HG03175 (cell line): ENCODE results near the gene FKBP5.
"Not testable (repeated sequence)": the region's sequence is repeated elsewhere in the genome, so short reads cannot be mapped to it uniquely, and the experiment has no call there.

Experiments used
- ATAC-seq: cut with Tn5 transposase; IDR thresholded peaks from one replicate; pipeline ENCODE4 v1.9.1; 2021; ENCODE audit warnings: mild to moderate bottlenecking, moderate library complexity; ENCODE audit not compliant: unreplicated experiment

Gene FKBP5

GRCh38 chr6:35553315-35553714, 135.4 kb downstream of the FKBP5 start:
- no peak for ATAC-seq

GRCh38 chr6:35552285-35552917, 136.3 kb downstream of the FKBP5 start:
- ATAC-seq: no peak

DNA sequence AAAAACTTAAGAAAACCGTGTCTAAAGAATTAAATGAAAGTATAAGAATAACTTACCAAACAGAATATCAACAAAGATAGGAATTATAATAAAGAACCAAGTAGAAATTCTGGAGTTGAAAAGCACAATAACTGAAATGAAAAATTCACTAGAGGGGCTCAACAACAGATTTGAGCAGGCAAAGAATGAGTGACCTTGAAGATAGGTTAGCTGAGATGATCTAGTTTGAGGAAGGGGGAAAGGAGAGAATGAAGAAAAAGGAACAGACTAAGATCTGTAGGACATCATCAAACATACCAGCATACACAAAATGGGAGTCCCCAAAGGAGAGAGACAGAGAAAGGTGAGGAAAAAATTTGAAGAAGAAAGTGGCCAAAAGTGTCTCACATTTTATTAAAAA, 138.3 kb downstream of the FKBP5 start:
- ATAC-seq: no peak

- no peak for ATAC-seq
Observed at GRCh38 chr6:35547676-35548075, 141.0 kb downstream of the FKBP5 start.

DNA sequence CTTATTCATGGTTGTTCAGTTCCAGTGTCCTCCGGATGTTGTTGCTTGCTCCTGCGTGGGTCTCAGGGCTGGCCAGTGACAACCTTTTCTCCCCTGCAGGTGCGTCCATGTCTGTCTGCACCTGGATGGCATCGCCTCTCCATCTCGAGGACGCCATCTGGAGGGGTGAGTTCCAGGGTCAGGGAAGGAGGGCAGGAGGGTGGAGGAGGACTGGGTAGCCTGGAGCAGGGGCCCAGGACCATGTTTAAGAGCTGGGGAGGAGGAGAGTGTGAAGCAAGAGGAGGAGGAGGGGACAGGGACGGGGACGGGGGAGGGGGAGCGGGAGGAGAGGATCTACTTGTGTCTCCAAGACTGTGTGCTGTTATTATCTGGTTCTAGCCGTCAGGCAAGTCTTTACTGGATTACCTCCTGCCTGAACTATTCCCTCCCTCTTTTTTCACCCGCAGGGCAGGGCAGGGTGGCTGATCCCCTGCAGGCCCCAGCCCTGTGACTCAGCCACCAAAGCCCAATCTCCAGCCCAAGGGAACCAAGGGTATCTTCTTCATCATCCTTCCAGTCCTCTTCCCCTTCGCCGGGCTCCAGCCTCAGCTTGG, 143.8 kb downstream of the FKBP5 start:
- ATAC-seq: no peak

- no peak for ATAC-seq
Observed at GRCh38 chr6:35543459-35544193, 145.1 kb downstream of the FKBP5 start.

- ATAC-seq: no peak
Observed at GRCh38 chr6:35541836-35542235, 146.9 kb downstream of the FKBP5 start.

- no peak for ATAC-seq
Observed at GRCh38 chr6:35539223-35539622, 149.5 kb downstream of the FKBP5 start.

DNA sequence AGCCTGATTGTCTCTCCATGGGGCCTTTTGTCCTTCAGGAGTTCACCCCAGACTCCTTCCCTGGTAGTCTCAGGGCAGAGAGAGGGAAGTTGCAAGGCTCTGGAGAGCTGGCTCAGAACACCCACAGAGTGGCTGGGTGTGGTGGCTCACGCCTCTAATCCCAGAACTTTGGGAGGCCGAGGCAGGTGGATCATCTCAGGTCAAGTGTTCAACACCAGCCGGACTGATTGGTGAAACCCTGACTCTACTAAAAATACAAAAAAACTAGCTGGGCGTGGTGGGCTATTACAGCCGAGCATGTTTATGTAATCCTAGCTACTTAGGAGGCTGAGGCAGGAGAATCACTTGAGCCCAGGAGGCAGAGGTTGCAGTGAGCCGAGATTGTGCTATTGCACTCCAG, 152.9 kb downstream of the FKBP5 start:
- not testable (repeated sequence) for ATAC-seq

DNA sequence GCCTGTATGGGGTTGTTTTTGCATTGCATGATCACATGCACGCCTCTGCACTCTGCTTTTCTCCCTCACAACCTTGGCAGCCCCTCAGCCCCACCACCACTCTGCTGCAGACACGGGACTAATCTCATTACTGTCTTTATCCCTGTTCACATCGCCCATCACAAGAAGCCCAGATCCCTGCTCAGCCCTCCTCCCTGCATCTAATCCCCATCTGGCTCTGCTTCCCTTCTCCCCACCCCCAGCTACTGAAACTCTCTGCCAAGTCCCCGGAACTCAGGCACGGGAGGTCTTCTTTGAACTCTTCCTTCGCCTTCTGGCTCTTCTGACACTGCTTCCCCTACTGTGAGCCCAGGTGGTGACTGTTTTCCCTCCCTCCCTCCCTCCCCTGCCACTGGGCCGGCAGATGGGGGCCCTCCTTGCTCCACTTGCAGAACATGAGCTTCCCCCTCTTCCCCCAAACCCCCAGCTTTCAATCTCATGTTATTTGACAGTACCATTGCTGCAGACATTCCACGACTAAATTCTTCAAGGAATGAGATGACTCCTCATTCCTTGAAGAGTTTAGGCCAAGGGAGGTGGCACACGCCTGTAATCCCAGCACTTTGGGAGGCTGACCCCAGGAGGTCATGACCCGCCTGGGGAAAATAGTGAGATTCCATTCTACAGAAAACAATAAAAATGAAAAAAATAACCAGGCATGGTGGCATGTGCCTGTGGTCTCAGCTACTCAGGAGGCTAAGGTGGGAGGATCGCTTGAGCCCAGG, 154.1 kb downstream of the FKBP5 start:
- no peak for ATAC-seq

DNA sequence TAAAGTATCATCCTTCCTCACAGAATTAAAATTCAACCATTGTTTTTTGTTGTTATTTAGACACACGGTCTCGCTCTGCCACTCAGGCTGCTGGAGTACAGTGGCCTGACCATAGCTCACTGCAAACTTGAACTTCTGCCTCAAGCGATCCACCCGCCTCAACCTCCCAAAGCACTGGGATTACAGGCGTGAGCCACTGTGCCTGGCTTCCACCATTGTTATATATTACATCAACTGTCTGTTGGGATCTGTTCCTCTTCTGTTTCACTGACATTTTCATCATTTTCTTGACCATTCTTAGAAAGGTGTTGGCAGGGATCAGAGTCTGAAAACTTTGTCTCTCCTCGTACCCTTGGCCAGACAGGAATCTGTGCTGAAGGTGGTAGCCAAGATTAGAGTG, 154.7 kb downstream of the FKBP5 start:
- no peak for ATAC-seq

DNA sequence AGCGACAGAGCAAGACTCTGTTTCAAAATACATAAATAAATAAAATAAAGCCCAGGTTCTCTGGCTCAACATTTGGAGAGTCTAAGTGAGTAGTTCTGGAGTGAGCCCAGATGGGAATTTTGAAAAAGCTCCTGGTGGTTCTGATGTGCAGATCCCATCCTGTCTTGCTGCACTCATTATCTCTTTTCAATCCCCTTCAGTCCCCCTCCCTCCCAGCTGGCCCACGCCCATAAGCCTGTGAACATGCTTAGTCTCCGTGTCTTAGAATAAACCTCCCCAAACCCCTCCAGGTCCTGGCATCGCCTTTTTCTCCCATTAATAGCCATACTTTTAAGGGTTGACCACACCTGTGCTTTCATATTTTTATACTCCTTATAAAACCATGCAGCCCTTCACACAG, 156.6 kb downstream of the FKBP5 start:
- ATAC-seq: no peak

- ATAC-seq: no peak
Observed at GRCh38 chr6:35524380-35525020, 164.2 kb downstream of the FKBP5 start.
